Measurements from ENCODE around the gene COBL. TPM values are rescaled to one million over a fixed set of nuclear protein-coding genes. Genes with fewer than 3 reads are reported as not detected.

Gene COBL
- total and polyA plus RNA-seq, 2 of the 8 experiments (the other 6 are each of a cell fraction or from before 2014, with no cell fraction given) = 13.8 to 40.4 TPM

- TF ChIP-seq YY1 (IDR thresholded peaks at IDR 0.05; ENCODE audit: low read depth, low read length) = no peak
Measured at GRCh38 chr7:51219261-51219988, 97.2 kb downstream of the COBL start (continued).
